HG02981 (cell line): Measurements from ENCODE around the gene MPHOSPH6.
"Not testable (repeated sequence)": the region's sequence is repeated elsewhere in the genome, so short reads cannot be mapped to it uniquely, and the experiment has no call there.

Experiments
- ATAC-seq: cut with Tn5 transposase; IDR thresholded peaks from one replicate; pipeline ENCODE4 v1.9.1; 2021; ENCODE audit warnings: mild to moderate bottlenecking, moderate library complexity; ENCODE audit not compliant: unreplicated experiment

The MPHOSPH6 gene, protein sequence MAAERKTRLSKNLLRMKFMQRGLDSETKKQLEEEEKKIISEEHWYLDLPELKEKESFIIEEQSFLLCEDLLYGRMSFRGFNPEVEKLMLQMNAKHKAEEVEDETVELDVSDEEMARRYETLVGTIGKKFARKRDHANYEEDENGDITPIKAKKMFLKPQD

DNA sequence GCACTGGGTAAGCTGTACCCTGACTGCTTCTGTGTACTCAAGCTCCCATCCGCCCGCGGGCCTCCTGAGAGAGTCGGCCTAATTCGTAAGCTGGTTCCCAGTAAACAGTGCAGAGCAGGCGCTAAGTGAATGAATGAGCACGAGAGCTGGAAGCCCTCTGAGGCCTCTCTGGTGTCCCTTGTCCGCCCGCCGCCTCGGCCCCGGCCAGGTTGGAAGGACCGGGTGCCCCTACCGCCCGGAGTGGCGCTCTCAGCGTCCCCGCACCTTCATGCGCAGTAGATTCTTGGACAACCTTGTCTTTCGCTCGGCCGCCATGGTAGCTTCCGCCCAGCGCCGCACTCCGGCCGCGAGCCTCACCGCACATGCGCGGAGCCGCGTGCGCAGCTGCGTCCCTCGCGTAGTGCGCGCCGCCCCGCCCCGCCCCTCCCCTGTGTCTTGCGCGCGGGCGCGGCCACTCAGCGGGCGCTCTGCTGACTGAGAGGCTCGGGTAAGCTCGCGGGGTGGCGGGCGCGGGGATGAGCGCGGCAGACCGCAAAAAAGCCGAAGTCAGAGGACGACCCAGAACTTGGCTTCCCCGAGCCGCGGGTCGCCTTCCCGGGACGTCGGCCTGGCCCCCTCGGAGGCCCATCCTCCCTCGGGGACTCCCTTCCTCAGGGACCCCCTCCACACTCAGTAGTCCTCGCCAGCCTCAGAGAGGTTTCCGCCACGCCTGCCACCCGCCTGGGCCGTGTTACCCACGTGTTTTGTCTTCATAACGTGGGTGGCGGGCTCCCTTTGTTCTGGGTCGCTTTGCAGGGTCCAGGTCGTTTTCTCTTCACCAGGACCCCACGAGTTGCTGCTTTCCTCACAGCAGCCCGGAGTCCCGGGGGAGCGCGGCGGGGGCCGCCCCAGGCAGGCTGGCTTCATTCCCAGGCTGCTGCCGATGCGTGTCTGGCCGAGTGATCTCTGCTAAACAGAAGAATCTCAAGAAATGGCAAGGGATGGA is at the start of gene MPHOSPH6:
TSS of gene MPHOSPH6 (minus strand) at position 364 of the 985 bp plus-strand sequence. CDS start at position 315, 49 bp downstream.
- peak; percentile 96 for ATAC-seq

DNA sequence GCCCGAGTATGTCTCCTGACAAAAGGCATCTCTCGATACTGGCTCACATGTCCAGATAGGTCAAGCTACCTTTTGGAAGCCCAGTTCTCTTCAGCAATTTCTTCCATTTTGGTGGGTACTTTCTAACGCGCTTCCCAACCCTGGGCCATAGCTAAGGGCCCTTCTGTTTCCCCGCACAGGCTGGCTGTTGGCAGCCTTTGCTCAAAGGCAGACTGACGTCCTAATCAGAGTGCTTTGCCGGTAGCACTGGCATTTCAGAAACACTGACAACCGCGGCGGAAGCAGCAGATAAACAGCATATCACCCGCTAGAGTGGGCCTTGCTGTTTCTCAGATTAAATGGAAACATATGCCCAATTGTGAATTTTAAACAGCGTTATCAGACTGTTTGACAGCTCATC is 49.3 kb upstream of the MPHOSPH6 start:
- no peak for ATAC-seq

DNA sequence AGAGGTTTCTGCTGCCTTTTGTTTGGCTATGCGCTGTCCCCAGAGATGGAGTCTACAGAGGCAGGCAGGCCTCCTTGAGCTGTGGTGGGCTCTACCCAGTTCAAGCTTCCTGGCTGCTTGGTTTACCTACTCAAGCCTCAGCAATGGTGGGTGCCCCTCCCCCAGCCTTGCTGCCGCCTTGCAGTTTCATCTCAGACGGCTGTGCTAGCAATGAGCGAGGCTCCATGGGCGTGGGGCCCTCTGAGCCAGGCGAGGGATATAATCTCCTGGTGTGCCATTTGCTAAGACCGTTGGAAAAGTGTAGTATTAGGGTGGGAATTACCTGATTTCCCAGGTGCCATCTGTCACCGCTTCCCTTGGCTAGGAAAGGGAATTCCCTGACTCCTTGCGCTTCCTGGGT is 39.3 kb upstream of the MPHOSPH6 start:
- ATAC-seq: not testable (repeated sequence)

DNA sequence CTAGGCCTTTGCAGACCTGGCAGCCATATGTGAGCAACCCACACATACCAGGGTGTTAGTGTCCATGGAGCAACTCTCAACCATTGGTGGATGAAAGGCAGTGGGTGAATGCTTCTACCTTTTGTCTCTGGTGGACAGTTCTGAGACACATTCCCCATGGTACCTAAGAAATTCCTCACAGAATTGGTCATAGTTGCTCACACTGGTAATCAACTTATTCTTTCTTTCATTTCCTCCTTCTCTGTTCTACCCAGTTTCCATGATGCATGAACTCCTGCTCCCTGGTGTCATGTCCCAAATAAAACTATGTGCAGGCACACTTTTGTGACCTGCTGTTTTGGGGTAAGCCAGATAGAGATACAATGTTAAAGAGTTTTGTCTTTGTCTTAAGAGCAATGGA is 33.2 kb upstream of the MPHOSPH6 start:
- ATAC-seq: no peak

DNA sequence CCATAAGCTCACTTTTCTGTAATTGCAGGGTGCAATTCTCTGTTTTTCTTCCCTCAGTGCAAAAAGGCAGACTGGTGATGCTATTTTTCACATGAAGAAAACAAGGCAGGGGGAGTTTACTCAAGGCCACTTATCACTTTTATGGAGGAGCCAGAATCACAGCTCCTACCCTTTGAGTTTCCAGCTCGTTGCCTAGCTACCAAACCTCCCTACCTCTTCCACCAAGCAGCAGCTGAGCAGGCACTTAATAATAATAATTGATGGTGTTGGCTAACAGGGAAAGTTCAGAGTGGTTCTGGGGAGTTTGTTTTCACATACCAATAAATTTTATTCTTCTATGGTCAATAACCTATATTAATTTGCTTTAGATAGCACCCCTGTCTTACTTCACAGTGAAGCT is 31.9 kb upstream of the MPHOSPH6 start:
- ATAC-seq: no peak

DNA sequence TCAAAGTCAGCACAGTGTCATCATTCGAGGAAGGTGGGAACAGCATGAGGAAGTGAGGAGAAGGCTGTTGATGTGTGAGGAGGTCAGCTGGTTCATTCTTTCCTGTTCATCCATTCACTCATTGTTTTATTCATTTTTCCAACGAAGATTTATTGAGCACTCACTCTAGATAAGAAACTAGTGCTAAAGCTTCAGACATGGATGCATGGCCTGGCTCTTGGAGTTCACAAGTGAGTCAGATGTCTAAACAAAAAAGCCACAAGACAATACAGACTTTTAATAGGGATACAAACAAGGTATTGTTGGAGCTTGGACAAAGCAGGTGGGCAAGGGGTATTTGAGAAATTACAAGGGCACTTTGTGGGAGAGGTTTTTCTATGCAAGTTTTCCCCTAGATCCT is 31.3 kb upstream of the MPHOSPH6 start:
- ATAC-seq: no peak

DNA sequence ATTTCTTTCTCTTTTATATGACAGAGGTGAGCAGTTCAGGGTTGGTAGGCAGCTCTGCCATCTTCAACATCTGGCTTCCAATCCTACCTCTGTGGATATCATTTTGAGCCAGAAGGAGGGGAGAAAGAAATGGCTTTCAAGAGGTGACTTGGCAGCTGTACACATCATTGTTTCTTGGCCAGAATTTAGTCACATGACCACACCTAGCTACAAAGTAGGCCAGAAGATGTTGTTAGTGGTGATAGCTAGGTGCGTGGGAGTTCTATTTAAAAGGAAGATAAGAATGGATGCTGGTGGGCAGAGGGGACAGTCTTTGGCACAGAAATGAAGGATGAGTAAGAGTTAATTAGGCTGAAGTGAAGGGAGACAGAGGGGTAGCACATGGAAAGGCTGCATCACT is 29.2 kb upstream of the MPHOSPH6 start:
- no peak for ATAC-seq

DNA sequence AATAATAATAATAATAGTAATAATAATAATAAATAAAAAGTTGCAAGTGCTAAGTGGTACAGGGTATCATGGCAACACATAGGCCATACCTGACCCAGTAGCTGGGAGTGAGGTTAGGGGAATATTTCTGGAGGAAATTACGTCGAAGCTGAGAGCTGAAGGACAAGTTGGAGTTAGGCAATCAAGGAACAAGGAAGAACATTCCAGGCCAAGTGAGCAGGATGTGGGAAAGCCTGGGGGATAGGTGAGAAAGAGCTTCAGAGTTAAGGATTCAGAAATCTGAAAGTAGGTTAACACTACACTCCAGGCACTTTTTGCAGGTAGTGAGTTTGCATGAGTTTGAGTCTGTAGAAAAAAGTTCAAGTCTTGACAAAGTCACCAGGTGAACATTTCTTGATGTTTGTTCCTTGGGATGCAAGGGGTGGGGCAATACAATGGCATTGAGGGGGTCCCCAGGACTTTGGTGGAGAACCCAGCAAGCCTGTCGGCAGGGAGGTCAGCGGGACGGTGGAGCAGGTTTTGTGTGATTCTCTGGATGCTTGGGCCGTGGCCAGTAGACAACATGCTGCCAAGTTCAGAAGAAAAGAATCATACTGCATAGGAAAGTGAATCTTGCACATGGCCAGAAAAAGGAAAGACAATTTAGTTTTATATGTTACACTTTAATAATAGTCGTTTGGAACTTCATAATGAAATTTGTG is 27.7 kb upstream of the MPHOSPH6 start:
- no peak for ATAC-seq

DNA sequence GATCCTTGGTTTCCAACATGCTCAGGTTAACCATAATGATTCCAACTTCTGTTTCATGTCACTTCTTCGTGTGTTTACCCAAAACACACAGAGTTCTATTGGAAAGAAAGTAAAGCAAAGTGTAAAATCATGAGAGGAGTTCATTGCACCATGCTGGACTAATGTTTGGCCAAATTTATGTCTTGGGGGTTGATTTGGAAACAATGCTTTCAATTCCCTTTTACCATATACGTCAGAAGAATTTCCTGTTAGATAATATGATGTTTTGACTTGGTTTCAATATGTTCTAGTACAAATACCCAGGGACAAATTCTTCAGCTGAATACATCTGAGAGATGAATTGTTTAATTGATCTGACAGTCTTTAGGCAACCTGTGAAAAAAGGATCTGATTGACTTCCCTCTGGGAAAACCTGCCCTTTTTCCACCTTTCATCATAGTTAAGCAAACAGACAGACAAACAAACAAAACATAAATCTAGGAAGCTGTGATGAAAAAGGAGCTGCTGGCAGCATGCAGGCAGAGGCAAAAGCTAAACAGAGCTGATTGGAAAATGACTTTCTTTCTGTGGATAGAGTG is 26.0 kb upstream of the MPHOSPH6 start:
- ATAC-seq: no peak

DNA sequence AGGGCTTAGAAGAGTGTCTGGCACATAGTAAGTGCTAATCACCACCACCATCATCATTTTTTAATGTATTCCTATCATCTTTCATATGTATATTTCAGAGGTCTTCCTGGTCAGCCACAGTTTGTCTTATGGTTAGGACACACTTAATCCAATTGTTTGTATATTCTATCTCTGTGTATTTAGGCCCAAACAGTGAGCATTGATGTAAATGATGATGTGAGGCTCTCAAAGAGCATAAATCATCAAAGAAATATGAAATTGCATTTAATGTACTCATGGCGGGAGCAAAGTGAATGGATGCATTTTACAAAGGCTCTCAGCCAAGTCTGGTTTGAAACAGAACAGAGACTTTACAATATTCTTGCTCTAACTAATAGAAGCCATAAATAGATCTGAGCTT is 24.1 kb upstream of the MPHOSPH6 start:
- no peak for ATAC-seq

DNA sequence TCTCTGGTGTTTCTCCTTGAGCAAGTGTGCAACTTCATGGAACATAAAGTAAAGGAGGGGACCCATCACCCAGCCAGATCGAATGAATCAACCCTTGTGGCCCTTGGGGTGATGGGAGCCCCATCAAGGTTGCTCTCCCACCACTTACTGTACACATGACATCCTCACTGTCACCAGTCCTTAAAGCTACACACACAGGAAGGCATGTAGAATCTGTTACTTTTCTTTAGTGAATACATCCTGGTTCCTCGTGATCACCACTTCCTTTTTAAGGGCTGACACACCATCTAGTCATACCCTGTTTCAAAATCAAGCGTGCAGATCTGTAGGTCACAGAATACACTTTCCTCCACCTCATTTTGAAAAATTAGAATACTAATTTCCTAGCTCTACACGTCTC is 22.6 kb upstream of the MPHOSPH6 start:
- no peak for ATAC-seq

DNA sequence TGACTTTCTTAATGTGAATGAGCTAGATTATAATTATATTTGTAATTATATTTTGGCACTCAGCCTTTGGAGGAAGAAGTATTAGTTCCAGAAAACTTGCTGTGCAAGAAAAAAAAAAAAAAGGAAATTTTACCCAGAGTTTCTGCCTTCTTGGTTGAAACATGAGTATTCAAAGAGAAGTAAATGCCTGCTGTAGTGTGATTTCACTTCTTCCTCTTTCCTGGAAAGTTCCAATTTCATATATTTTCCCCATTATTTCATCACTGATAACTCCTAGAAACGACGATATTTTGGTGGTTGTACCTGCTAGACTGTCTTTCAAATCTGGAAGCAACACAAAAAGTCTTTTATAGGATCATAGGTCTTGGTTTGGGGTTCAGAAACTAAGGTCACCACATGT is 20.4 kb upstream of the MPHOSPH6 start:
- ATAC-seq: no peak

DNA sequence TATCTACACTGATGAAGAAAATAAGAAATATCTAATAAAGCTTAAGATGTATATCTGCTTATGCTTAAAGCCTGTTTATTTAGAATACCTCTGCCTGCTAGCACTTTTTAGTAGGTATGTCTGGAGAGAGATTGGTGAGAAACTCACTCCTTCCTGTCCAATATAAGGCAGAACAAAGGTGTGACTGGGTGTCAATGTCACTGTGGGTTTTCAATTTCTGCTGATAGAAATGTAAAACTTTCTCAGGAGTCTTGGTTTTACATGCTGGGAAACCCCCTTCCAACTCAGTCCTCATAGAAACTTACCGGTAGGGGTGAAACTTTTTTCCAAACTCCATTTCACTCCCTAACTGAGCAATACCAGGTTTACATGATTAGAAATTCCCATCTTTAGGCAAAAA is 17.8 kb upstream of the MPHOSPH6 start:
- ATAC-seq: no peak

DNA sequence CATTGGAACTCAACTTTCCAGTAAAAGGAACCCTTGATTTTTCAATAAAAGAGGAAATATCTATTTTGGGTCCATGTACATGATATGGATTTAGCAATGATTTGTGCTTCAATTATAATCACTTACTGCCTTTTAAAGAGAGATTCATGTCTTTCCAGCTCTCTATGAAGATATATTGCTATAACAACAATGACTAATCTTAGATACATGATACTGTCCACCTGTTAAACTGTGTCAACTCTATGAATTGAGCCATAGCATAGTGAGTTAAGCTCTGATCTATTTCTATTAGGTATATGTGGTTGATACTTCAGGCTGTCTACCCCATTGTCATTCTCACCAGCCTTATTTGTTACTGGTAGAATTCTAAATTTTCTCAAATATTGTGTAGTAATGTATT is 15.0 kb upstream of the MPHOSPH6 start:
- no peak for ATAC-seq

DNA sequence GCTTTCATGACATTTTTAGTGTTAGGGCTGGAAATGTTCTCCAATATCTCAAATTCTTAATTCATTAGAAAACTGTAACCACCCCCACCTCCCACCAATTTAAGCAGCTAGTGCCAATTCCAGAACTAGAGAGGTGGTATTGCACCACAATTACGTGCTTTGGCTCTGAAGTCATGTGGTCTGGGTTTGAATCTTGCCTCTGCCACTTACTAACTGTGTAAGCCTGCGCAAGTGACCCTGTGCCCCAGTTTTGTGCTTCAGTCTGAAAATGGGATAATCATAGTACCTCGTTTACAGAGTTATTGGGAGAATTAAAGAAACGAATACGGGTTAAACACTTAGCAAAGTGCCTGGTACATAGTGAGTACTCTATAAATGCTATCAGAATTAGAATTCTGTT is 14.2 kb upstream of the MPHOSPH6 start:
- no peak for ATAC-seq

DNA sequence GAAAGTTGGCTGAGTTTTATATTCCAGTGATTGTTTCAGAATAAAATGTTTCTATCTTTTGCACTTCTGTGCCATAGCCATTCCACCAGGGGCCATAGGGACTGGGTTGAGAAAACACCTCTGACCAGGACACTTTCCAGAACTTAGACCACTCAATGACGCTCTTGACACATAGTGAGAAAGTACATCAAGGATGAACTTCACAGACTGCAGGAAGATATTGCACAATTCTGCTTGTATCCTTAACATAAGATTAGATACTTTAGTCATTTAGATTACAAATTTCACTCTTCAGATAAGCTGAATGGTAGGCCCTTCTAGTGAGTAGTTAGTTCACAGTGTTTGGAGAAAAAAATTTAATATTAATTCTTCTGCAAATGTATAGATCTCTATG is 13.0 kb upstream of the MPHOSPH6 start:
- ATAC-seq: no peak

DNA sequence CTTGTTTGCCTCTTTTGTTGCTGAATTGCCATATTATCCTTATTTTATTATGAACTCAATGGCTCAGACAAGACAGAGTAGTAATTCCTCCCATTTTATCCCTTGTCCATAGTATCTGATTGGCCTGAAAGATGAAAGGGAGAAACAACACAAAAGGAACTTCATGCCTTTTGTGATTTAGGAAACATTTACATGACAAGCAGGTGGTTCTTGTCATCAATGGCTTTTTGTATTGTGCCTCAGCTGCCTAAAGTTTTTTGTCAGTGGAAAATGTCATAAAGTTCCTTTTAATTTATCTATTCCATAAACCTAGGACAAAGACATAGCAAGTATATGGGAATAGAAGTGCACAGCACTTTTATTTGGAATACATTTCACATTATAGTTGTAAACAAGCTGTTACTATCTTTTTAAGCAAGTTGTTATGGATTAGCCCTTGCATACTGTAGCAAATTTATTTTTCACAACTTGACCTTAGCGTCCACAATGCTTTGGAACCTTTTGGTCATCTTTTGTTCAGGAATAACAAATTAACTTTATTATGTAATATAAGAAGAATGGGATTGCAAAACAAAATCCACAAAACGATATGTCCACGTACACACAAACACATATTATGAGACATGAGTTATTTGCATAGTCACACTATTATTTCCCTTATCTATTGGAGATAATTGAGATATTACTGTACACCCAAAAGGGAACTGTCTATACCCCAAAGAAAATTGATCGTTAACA is 12.4 kb upstream of the MPHOSPH6 start:
- no peak for ATAC-seq

DNA sequence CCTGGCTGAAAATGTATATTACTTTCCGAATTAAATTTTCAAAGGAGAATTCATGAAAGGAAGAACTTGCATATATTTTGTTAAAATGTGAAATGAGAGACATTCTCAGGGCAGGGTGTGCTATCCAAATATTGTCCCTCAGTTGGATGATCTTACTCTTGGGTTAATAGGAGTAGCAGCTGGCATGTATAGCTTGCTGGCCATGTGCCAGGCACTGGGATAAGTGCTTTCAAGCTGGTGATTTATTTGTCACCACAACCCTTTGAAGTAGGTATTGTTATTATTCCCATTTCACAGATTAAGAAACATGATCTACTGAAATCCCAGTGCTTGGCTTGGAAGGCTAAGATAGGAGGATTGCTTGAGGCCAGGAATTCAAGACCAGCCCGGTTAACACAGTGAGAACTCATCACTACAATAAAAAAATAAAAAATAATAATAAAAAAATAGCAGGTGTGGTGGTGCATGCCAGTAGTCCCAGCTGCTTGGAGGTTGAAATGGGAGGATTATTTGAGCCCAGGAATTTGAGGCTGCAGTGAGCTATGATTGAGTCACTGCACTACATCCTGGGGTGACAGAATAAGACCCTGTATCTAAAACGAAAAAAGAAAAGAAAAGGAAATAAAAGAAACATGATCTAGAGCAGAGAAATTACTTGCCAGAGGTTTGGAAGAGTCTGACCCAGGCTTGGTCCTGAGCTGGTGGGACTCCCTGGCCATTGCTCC is 11.6 kb upstream of the MPHOSPH6 start:
- ATAC-seq: no peak

DNA sequence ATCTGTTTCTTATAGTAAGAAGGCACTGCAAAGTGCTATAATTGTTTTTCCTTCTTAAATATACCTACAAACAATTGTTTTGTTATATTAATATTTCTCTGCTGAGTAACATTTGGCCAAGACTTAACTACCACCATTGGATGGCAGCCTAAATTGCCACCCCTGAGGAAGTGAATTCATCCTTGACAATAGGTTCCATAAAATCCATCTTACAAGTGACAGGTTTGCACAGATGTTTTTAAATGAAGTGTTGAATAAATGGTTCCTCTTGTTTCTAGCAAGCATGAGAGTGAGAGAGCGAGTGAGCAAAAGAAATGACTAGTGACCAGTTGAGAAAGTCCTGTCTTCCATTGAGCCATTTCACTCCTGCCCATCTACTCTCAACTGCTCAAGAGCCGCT is 8.3 kb upstream of the MPHOSPH6 start:
- ATAC-seq: no peak

DNA sequence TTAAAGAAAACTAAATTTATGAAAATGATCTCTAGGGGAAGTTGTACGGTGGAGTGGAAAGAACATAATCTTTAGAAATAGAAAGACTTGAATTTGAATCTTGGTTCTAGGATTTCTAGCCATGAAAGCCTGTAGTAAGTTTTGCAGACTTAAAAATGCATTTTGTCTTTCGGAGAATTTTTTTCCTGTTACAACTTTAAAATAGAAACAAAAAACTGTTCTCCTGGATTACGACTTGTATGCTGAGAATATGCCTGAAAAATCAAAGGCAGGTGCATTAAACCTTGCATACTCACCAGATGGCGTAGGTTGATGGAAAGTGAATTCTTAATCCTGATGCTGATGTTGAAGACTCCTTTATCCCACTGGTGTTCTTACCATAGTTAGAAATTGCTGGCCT is 7.5 kb upstream of the MPHOSPH6 start:
- no peak for ATAC-seq
